ENCODE measurements around the gene DOCK8. TPM values are rescaled to one million over a fixed set of nuclear protein-coding genes. Genes with fewer than 3 reads are reported as not detected.

Gene DOCK8
- total RNA-seq, 1 experiment from 2014 or later: 5.6 TPM

DNA sequence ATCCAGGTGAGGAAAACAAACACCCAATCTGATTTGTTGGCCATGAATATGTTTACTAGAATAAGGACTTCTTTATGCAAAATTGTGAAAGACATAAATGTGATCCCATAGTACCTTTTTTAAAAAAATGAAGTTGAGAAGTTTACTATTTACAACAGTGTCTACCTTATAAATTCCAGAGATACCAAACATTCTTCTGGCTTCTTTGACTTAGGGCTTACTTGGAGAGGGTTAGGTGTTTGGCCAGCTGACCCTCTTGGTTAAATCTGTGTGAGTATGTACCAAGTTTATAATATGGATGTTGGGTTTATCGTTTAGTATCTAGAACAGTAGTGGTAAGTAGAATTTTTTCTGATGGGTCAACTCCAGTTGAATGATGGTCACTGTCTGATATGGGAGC lies 212.3 kb downstream of the DOCK8 start:
- DNase-seq (ENCODE audit: low read depth): no peak
- in situ Hi-C loops (cut with HindIII; ENCODE audit: low pct_unique_long_range_greater_than_20kb, low sequenced_read_pairs): no loop called here

DNA sequence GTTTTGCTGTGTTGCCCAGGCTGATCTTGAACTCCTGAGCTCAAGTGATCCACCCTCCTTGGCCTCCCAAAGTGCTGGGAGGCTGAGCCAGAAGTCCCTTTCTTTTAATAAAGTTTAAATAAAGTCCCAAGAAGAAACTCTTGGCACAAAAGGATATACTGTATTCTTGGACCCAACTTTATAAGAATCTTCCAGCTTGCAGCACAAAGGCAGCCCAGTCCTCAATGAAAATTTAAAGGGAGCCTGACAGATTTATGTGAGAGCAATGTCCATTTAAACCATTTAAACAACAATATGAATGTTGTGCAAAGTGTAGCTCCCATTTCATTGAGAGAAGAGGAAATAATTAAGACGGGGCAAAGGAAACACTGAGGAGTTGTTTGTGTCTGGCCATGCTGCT lies 217.0 kb downstream of the DOCK8 start:
- DNase-seq (ENCODE audit: low read depth): no peak
- in situ Hi-C loops (cut with HindIII; ENCODE audit: low pct_unique_long_range_greater_than_20kb, low sequenced_read_pairs): no loop called here

- in situ Hi-C loops (cut with HindIII; ENCODE audit: low pct_unique_long_range_greater_than_20kb, low sequenced_read_pairs): no loop called here
- no peak for DNase-seq (ENCODE audit: low read depth)
Measured at GRCh38 chr9:436482-436881, 221.8 kb downstream of the DOCK8 start.

- no peak for DNase-seq (ENCODE audit: low read depth)
- in situ Hi-C loops (cut with HindIII; ENCODE audit: low pct_unique_long_range_greater_than_20kb, low sequenced_read_pairs): no loop called here
Measured at GRCh38 chr9:437066-437465, 222.4 kb downstream of the DOCK8 start.

DNA sequence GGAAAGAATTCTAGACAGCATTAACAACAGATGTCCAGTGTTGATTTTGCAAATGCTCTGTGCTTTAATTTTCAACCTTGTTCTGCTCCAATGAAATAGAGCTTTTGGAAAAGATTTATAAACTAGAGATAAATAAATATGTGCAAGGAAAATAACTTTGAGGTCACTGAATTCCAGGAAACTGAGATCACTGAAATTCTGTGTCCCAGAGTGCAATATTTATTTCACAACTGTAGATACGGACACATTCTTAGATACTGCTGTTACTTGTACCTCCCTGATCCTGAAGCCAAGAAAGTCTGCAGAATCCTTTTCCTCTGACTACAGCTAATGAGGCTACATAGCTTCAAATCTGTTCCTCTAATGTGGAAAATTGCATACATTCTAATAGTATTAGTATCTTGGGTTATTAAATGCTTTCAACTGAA lies 222.9 kb downstream of the DOCK8 start:
- in situ Hi-C loops (cut with HindIII; ENCODE audit: low pct_unique_long_range_greater_than_20kb, low sequenced_read_pairs): no loop called here
- DNase-seq (ENCODE audit: low read depth): peak; percentile 75

DNA sequence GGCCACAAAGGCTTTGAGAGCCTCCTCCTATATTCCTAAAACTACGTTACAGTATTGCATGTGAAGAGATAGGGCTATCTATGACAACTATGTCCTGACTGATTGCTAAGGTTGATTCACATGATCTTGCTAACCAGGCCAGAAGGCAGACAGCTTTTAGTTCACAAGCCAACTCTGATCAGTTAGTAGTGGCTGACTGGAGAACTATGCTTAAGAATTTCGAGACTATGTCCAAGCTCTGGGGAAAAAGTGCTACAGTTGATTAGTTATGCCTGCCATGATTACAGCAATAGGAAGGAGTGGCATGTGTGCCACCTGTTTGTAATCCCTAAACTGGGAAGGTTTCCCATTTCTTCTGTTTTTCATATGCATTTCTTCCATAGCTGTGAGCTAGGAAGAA lies 223.4 kb downstream of the DOCK8 start:
- in situ Hi-C loops (cut with HindIII; ENCODE audit: low pct_unique_long_range_greater_than_20kb, low sequenced_read_pairs): no loop called here
- DNase-seq (ENCODE audit: low read depth): no peak

GRCh38 chr9:438961-439768 lies 224.5 kb downstream of the DOCK8 start:
- peak; percentile 58 for DNase-seq (ENCODE audit: low read depth)
- in situ Hi-C loops (cut with HindIII; ENCODE audit: low pct_unique_long_range_greater_than_20kb, low sequenced_read_pairs): no loop called here

DNA sequence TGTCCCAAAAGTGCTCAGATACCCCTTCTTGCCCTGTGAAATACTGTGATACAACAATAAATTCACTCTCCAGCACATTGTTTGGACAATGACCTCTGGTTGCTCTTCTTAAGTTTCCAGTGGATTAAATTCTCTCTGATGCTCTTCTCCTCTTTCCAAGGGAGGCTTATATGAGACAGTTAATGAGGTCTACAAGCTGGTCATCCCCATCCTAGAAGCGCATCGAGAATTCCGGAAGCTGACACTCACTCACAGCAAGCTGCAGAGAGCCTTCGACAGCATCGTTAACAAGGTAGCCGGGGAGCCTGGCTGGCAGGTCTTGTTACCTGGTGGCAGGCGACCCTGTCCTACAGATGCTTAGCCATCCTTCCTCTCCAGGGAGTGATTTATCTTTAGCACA lies 226.5 kb downstream of the DOCK8 start:
- in situ Hi-C loops (cut with HindIII; ENCODE audit: low pct_unique_long_range_greater_than_20kb, low sequenced_read_pairs): no loop called here
- DNase-seq (ENCODE audit: low read depth): no peak

- in situ Hi-C loops (cut with HindIII; ENCODE audit: low pct_unique_long_range_greater_than_20kb, low sequenced_read_pairs): no loop called here
- DNase-seq (ENCODE audit: low read depth): peak; percentile 60
Measured at GRCh38 chr9:444528-444927, 229.9 kb downstream of the DOCK8 start.

GRCh38 chr9:445033-445432 lies 230.4 kb downstream of the DOCK8 start:
- in situ Hi-C loops (cut with HindIII; ENCODE audit: low pct_unique_long_range_greater_than_20kb, low sequenced_read_pairs): no loop called here
- peak; percentile 85 for DNase-seq (ENCODE audit: low read depth)

- in situ Hi-C loops (cut with HindIII; ENCODE audit: low pct_unique_long_range_greater_than_20kb, low sequenced_read_pairs): no loop called here
- no peak for DNase-seq (ENCODE audit: low read depth)
Measured at GRCh38 chr9:446074-446699, 231.5 kb downstream of the DOCK8 start.

DNA sequence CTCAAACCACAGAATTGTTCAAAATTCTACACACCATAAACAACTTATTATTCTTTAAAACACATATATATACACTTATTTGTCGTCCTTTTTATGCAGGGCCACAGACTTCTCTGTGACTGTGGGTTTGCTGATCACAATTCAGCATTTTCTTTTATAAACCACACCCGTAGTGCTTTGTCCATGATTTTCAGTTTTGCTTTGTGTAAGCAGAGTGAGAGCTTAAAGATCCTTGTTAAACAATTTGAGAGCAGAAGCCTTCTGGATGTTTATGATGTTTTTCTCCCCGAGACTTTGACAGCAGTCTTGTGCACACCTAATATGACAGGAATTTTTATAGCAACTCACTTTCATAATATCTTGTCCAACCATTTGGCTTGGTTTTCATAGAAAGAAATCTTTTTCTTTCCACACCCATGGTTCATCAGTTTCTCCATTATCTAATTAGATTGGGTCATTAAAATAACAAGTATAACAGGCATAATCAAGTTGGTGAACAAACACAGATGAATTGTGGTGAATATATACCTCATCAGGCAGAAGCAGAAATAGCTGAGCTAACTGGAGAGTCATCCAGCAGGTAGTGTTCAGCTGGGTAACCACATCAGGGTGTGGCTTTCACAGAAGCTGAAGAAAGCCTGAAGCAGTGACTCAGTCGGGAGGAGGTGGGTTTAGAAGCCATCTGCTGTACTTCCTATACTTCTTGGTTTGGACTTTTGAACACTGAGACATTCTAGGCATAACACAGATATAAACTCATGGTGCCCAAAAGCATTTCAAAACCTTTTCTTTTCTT lies 232.8 kb downstream of the DOCK8 start:
- in situ Hi-C loops (cut with HindIII; ENCODE audit: low pct_unique_long_range_greater_than_20kb, low sequenced_read_pairs): no loop called here
- DNase-seq (ENCODE audit: low read depth): peak; percentile 79

GRCh38 chr9:450057-450456 lies 235.4 kb downstream of the DOCK8 start:
- no peak for DNase-seq (ENCODE audit: low read depth)
- in situ Hi-C loops (cut with HindIII; ENCODE audit: low pct_unique_long_range_greater_than_20kb, low sequenced_read_pairs): no loop called here

GRCh38 chr9:450561-450960 lies 235.9 kb downstream of the DOCK8 start:
- DNase-seq (ENCODE audit: low read depth): no peak
- in situ Hi-C loops (cut with HindIII; ENCODE audit: low pct_unique_long_range_greater_than_20kb, low sequenced_read_pairs): no loop called here

DNA sequence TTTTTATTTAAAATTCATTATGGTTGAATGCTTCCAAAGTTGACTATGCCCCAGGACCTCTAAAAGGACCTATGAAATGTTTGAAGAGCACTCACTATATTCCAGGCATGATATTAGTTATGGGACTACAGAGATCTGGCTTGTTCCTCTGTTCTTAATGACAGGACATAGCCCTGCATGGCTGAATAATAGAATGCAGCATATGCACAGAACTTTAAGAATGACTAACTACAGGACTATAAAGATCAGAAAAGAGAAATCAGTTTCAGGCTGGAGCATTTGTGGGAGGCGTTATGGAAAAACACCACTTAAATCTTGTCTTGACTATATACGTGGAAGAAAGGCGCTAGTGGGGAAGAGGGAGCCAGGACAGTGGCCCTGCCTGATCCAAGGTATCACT lies 239.2 kb downstream of the DOCK8 start:
- in situ Hi-C loops (cut with HindIII; ENCODE audit: low pct_unique_long_range_greater_than_20kb, low sequenced_read_pairs): no loop called here
- no peak for DNase-seq (ENCODE audit: low read depth)

GRCh38 chr9:456365-456764 lies 241.7 kb downstream of the DOCK8 start:
- peak; percentile 41 for DNase-seq (ENCODE audit: low read depth)
- in situ Hi-C loops (cut with HindIII; ENCODE audit: low pct_unique_long_range_greater_than_20kb, low sequenced_read_pairs): no loop called here

GRCh38 chr9:458590-458989 lies 243.9 kb downstream of the DOCK8 start:
- in situ Hi-C loops (cut with HindIII; ENCODE audit: low pct_unique_long_range_greater_than_20kb, low sequenced_read_pairs): no loop called here
- DNase-seq (ENCODE audit: low read depth): no peak

DNA sequence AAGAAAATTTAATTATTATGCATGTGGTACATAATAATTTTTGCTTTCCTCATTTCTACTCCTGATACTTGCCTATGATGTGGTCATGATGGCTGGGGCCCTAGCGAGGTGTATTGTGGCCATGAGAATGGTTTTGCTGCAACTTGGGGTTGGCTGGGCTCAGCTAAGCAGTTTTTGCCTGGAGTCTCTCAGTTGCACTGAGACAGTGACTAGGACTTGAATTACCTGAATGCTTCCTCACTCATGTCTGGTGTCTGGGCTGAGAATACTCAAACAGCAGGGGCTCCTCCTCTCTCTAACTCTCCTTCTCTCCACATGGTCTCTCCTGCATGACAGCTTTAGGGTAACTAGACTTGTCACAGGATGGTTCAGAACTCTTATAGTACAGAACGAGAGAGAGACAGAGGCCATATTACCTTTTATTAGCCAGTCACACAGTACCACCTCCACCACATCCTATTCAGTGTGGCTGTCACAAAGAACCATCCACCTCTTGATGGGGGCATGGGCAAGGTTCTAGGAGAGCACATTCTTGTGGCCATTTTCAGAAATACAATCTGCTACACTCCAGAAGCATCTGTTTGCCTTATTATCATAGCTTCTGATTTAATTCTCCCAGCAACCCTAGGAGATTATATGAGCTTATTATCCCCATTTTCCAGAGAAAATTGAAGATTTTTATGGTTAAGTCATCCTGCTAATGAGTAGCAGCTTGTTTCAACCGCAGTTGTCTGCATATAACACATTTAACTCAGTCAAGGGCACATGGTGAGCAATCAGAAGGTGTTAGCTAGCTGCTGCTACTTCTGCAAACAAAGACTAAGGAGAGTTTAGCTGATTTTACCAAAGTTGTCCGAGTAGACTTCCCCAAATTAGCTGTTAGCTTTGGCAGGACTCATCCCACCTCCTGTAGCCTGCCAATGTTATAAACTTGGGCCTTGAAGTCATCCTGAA lies 245.1 kb downstream of the DOCK8 start:
- in situ Hi-C loops (cut with HindIII; ENCODE audit: low pct_unique_long_range_greater_than_20kb, low sequenced_read_pairs): no loop called here

More for the DNA sequence above, 245.1 kb downstream of the DOCK8 start:
- no peak for DNase-seq (ENCODE audit: low read depth)
